GM18870 (cell line): ENCODE results near the gene TTC12.

Source experiments
- ATAC-seq: cut with Tn5 transposase; IDR thresholded peaks from one replicate; pipeline ENCODE4 v1.9.1; 2021; ENCODE audit warnings: moderate library complexity; ENCODE audit not compliant: unreplicated experiment

Gene TTC12

DNA sequence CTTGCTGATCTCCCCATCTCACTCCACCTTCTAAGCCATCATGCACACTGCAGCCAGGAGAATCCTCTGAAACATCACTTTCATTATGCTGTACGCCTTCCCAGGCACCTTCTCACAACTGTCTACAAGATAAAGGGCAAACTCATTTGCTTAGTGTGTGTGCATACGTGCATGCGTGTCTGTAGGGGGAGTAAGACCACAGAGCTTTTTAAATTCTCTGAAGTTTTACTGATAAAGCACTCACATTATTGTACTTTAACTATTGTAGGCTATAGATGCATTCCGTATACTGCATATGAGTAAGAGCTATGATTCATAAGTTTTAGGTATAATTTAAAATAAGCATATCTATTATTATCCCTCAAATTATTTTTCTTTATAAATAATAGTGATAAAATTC, 57.9 kb downstream of the TTC12 start:
- no peak for ATAC-seq

DNA sequence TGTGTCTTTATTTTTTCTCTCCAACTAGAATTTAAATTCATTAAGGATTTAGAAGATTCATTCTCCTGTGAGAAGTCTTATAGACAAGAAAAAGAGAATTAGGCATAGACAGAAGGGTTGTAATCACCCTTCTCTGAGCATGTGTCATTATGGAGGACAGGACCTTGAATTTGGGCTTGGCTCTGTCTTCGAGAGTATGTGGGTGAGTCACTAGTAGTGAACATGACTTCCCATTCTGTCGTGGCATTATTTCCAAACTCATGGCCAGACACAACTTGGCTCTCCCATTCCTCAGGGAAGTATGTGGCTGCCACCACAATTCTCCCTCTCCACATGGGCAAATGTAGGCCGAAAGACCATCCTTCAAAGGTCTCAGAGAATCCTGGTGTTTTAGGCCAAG, 58.9 kb downstream of the TTC12 start:
- no peak for ATAC-seq

GRCh38 chr11:113373981-113374560, 59.7 kb downstream of the TTC12 start:
- no peak for ATAC-seq

GRCh38 chr11:113375402-113375801, 61.0 kb downstream of the TTC12 start:
- no peak for ATAC-seq

DNA sequence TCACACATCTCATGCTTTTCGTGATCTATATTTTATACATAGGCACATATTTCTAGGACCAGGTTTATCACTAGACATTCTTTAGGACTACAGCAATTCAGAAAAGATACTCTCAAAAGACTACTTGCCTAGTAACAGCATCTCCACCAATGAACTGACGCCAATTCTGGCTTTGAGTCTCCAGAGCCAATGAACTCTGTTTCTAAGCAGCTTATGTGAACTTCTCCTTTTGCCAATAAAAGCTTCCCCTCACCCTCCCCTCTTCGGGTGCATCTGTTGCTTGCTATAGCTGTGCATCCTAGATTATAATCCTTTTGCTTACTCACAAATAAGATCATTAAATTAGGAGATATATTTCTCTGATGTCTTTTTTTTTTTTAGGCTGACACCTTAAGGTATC, 61.8 kb downstream of the TTC12 start:
- ATAC-seq = no peak

DNA sequence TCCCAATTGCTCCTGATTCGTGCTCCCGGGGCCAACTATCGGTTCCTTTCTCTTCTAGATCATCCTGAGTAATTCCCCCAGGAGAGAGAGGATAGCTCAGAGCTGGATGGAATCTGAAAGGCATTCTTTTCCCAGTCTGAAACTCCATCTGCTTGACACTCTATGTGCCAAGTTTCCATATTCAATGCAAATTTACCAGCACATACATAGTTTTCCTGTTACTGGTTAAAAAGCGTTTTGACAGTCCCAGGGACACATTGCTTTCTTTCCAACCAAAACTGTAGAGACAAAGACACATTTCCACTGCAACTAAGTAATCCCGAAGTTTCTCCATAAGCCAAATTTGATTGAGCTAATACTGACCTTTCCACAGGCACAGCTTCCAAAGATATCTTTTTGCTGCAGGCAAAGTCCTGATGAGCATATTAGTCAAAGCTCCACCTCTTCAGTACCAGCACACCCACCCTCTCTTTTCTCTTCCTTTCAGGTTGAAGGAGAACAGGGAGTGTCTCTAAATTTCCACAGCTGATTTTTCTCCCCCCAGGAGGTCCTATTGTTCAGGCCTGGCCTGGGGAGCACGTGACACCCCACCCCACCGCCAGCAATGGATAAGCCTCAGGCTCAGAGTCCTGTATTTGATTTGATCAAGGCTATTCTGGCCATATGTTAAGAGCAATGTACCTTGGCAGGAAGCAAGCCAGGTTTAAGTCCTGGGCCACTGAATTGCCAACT, 63.5 kb downstream of the TTC12 start:
- no peak for ATAC-seq

GRCh38 chr11:113378692-113379091, 64.3 kb downstream of the TTC12 start:
- ATAC-seq = no peak

DNA sequence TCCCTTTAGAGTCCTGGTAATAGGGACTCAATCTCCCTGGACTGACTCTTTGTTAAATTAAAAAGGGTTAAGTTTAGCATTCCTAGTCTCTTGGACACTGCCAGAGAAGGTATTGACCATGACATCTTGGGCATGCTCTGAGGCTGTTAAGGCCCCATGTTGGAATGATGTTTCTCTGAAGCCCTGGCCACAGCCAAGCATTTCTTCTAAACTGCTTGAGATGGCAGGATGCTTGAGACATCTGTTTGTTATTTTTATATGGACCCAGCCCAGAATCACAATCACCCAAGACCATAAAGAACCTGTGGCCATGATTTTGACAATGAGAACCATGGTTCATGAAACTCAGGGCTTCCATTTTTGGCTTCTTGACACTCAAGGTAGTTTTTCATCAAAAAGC, 67.7 kb downstream of the TTC12 start:
- ATAC-seq = no peak

DNA sequence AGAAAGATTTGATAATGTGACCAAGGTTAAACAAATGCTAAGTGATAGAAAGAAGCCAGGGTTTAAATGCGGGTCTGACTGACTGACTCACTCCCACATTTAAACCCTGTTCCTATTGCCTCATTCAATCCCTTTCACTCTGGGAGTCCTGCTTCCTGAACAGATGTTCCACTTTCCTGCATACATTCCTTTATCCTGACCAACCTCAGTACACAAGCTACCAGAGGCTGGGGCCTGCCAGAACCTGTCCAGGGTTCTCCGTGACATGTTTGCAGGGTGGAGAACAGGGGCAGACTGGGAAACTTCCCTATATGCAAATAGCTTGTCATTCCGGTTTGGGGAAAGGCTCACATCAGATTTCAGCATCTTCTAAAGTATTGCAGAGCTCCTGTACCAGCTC, 70.2 kb downstream of the TTC12 start:
- ATAC-seq = no peak

DNA sequence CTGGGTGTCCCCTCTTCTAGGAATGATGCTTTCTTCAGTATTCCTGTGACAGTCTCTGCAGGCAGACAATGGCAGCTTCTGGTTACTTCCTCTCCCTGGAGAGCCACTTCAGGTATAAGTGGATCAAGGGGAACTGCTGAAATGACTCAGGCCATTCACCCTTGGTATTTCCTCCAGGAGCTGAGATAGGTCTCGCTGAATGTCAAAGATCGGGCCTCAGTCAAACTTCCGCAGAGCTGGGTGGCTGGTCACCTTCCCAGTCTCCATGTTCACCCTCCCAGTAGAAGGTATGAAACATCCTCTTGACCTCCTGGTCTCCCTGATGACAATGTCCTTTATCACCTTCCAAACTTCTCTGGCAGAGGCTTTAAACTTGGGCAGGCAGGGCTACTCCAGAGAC, 71.4 kb downstream of the TTC12 start:
- no peak for ATAC-seq

- ATAC-seq = no peak
Measured at GRCh38 chr11:113386866-113387265, 72.5 kb downstream of the TTC12 start.

GRCh38 chr11:113387605-113388211, 73.3 kb downstream of the TTC12 start, which contains the start of gene ANKK1:
Gene ANKK1, plus strand, starts transcription at chr11:113387779. Its CDS starts 106 bp downstream, at chr11:113387885.
- ATAC-seq = no peak

GRCh38 chr11:113389272-113389671, 74.9 kb downstream of the TTC12 start:
- ATAC-seq = no peak

GRCh38 chr11:113392236-113392921, 78.0 kb downstream of the TTC12 start:
- no peak for ATAC-seq

- no peak for ATAC-seq
Measured at GRCh38 chr11:113393501-113393985, 79.2 kb downstream of the TTC12 start.

DNA sequence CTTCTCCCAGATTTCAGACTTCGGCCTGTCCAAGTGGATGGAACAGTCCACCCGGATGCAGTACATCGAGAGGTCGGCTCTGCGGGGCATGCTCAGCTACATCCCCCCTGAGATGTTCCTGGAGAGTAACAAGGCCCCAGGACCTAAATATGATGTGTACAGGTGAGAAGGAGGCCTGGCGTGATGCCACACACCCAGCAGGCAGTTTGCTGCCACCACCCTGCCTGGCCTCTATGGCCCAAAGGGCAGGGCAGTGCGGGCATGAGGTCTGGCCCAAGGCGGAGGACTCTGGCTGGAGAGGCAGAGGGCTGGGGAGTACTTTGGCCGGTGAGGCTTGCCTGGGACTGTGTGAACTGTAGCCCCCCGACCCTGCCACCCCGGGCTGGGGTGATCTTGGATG, 80.5 kb downstream of the TTC12 start:
- ATAC-seq = no peak

DNA sequence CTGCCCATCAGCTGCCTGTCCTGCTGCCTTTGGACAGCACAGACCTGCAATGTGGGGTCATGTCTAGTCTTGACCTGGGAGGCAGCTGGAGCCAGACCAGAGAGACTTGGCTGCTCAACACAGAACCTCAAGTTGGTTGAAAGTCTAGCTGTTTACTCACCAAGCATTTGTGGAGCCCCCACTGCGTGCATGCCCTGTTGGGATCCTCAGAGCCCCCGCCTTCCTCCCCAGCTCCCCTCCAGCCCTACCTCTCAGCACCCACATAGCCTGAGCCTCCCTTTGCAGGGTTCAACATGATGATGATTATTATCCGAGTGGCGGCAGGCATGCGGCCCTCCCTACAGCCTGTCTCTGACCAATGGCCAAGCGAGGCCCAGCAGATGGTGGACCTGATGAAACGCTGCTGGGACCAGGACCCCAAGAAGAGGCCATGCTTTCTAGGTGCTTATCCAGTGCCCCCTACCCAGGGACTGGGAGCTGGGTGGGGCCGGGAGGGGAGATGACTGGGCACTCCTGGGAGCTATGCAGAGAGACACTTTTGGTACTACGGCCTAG, 81.5 kb downstream of the TTC12 start:
- ATAC-seq = no peak

GRCh38 chr11:113396690-113397089, 82.3 kb downstream of the TTC12 start:
- ATAC-seq = no peak

DNA sequence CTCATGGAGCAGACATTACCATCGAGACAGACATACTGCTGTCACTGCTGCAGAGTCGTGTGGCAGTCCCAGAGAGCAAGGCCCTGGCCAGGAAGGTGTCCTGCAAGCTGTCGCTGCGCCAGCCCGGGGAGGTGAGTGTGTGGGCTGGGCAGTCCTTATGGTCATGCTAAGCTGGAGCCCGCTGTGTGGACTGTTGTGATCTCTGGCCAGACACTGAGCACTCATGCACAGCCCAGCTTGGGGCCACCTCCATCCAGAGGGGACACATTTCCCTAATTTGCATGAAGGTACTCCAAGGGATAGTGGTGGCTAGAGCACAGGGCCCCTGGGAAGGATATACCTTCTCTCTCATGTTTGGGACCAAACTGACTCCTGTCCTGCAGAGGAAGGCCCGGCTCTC, 82.8 kb downstream of the TTC12 start:
- ATAC-seq = no peak

- ATAC-seq = no peak
Measured at GRCh38 chr11:113397821-113398220, 83.4 kb downstream of the TTC12 start.

DNA sequence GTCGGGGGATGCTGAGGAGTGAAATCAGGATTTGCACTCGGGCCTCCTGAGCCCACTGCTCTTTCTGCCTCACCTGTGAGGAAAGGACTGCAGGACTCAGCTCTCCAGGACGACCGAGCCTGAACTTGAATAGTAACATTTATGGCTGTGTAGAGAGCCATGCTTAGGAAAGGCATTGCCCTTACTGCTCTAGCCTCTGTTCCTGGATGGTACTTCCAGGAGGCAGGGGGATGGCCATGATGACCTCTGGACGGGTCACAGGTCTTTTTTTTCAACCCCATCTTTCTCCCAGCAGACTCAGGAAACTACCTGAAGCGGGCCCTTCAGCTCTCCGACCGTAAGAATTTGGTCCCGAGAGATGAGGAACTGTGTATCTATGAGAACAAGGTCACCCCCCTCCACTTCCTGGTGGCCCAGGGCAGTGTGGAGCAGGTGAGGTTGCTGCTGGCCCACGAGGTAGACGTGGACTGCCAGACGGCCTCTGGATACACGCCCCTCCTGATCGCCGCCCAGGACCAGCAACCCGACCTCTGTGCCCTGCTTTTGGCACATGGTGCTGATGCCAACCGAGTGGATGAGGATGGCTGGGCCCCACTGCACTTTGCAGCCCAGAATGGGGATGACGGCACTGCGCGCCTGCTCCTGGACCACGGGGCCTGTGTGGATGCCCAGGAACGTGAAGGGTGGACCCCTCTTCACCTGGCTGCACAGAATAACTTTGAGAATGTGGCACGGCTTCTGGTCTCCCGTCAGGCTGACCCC, 84.5 kb downstream of the TTC12 start:
- ATAC-seq = no peak
